Measurements from ENCODE around the gene XKR7. TPM values are rescaled to one million over a fixed set of nuclear protein-coding genes. Genes with fewer than 3 reads are reported as not detected.

The XKR7 gene
- total RNA-seq, 1 donor from 2014 or later = not detected

GRCh38 chr20:31977080-31977479 lies 9.1 kb downstream of the XKR7 start:
- DNase-seq (ENCODE audit: low spot score) = no peak

GRCh38 chr20:31979713-31980426 lies 11.9 kb downstream of the XKR7 start:
- DNase-seq (ENCODE audit: low spot score) = no peak

GRCh38 chr20:31981784-31982183 lies 13.8 kb downstream of the XKR7 start:
- no peak for DNase-seq (ENCODE audit: low spot score)

- DNase-seq (ENCODE audit: low spot score) = no peak
These were observed 17.1 kb downstream of the XKR7 start for GRCh38 chr20:31984981-31985471.

- DNase-seq (ENCODE audit: low spot score) = no peak
These were observed 19.8 kb downstream of the XKR7 start for GRCh38 chr20:31987744-31988143.

GRCh38 chr20:31988430-31989015 lies 20.6 kb downstream of the XKR7 start:
- DNase-seq (ENCODE audit: low spot score) = no peak

- no peak for DNase-seq (ENCODE audit: low spot score)
These were observed 21.2 kb downstream of the XKR7 start for GRCh38 chr20:31989030-31989645.

GRCh38 chr20:31990641-31991338 lies 22.8 kb downstream of the XKR7 start:
- DNase-seq (ENCODE audit: low spot score) = no peak

GRCh38 chr20:31991339-31991705 lies 23.4 kb downstream of the XKR7 start:
- DNase-seq (ENCODE audit: low spot score) = no peak

GRCh38 chr20:31992086-31992485 lies 24.1 kb downstream of the XKR7 start:
- no peak for DNase-seq (ENCODE audit: low spot score)

GRCh38 chr20:31996996-31997395 lies 29.0 kb downstream of the XKR7 start:
- no peak for DNase-seq (ENCODE audit: low spot score)

- no peak for DNase-seq (ENCODE audit: low spot score)
These were observed 30.3 kb downstream of the XKR7 start for GRCh38 chr20:31998246-31998645.

- no peak for DNase-seq (ENCODE audit: low spot score)
These were observed 35.4 kb downstream of the XKR7 start for GRCh38 chr20:32003325-32003724.

GRCh38 chr20:32004963-32005362 lies 37.0 kb downstream of the XKR7 start:
- no peak for DNase-seq (ENCODE audit: low spot score)

- no peak for DNase-seq (ENCODE audit: low spot score)
These were observed 38.1 kb downstream of the XKR7 start for GRCh38 chr20:32006053-32006452.

- no peak for DNase-seq (ENCODE audit: low spot score)
These were observed 39.2 kb downstream of the XKR7 start for GRCh38 chr20:32006841-32007786.

GRCh38 chr20:32007787-32008616 lies 40.1 kb downstream of the XKR7 start:
- DNase-seq (ENCODE audit: low spot score) = no peak

- no peak for DNase-seq (ENCODE audit: low spot score)
These were observed 41.6 kb downstream of the XKR7 start for GRCh38 chr20:32009564-32009963.

- no peak for DNase-seq (ENCODE audit: low spot score)
These were observed 42.1 kb downstream of the XKR7 start, which contains the start of gene CCM2L for GRCh38 chr20:32010101-32010500. CCM2L (plus strand) TSS chr20:32010438; CDS start chr20:32010455, 17 bp downstream.

- no peak for DNase-seq (ENCODE audit: low spot score)
These were observed 42.7 kb downstream of the XKR7 start for GRCh38 chr20:32010666-32011065.

Measured in mucosa of gallbladder (tissue), 1 donor.